Mammary epithelial cell (primary cell): ENCODE results near the gene SUN1.

Source experiments
- CTCF ChIP-seq, 2 donors: IDR thresholded peaks in 1 of 2; conservative IDR thresholded peaks in 1 of 2; 2 replicates each; pipeline ENCODE4 v1.5.1; 2011 to 2012; ENCODE audit warnings: inconsistent platforms in 2 of 2, low read length in 2 of 2, mild to moderate bottlenecking in 2 of 2, control low read depth in 1 of 2, low read depth in 1 of 2; ENCODE audit not compliant: insufficient read depth in 1 of 2; ENCODE audit errors: extremely low read depth in 1 of 2
- EZH2 ChIP-seq: IDR thresholded peaks from 2 replicates; pipeline ENCODE4 v1.6.1; 2012; ENCODE audit warnings: low read length, inconsistent platforms, borderline replicate concordance

- TF ChIP-seq CTCF (conservative IDR thresholded peaks at IDR 0.05 in 1 of 2, IDR thresholded peaks at IDR 0.05 in 1 of 2; ENCODE audit: extremely low read depth in 1 of 2, insufficient read depth in 1 of 2, low read depth in 1 of 2, low read length in 2 of 2) (no peak), EZH2 (no peak)
Observed at GRCh38 chr7:828793-829561, 3.3 kb upstream of the SUN1 start.
